Stimulated activated CD4-positive, alpha-beta T cell treated with anti-CD3 and anti-CD28 coated beads, TNF-alpha, amount 100 ng/mL, for 24 hours (primary cell): ENCODE results near the gene FKTN.

ENCODE experiments used
- DNase-seq, 3 experiments: peaks; one replicate each; pipeline ENCODE4 v3.0.0-alpha.2; 2020; ENCODE audit warnings: low read depth in 3 of 3

The FKTN gene

GRCh38 chr9:105678163-105678562 is 120.2 kb downstream of the FKTN start:
- DNase-seq = no peak

DNA sequence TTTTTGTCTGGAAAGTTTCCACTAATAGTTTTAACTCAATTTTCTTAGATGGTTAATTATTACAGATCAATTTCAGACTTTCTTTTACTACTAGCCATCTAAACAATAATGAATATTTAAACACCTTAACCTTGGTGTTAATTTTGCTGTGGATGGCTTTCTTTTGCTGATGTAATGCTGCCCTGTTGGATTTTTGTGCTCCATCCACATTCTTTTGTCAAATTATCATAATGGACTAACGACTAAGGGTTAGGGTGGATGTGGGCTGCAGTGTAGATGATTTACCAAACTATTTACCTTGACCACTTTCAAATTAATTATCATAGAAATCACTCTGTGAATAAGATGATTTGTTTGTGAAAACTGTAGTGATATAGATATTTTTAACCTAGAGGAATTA is 120.8 kb downstream of the FKTN start:
- no peak for DNase-seq

- DNase-seq = no peak
These were observed 121.5 kb downstream of the FKTN start for GRCh38 chr9:105679257-105680022.

- DNase-seq = no peak
These were observed 123.4 kb downstream of the FKTN start for GRCh38 chr9:105681313-105681712.

GRCh38 chr9:105681724-105682123 is 123.8 kb downstream of the FKTN start:
- DNase-seq = no peak

DNA sequence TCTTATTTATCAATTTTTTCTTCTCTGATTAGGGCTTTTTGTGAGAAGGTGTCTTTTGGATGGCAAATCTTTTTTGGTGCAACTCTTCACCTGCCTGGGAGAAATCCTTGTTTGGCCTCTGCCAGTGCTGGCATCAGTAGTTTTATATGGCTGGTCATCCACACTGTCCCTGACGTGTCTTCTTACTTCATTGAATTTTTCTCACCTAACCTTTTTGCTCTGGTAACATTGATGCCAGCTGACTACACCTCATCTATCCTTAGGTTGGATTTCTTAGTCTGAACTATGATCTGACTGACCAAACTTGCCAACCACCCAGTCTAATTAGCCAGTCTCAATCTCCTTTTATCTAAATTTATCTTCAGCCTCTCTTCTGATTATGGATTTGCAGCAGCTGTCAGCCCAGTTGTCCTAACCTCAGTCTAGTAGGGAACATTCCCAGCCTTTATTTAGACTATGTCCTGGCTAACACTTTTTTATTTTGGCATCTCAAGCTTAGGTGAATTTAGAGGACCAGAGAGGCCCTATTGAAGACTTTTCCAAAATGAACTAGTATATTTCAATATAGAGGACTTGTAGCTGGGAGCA is 125.9 kb downstream of the FKTN start:
- DNase-seq = no peak

- no peak for DNase-seq
These were observed 129.0 kb downstream of the FKTN start for GRCh38 chr9:105686936-105687335.
